GM12878 (cell line): ENCODE data around the gene TARM1.

Experiments
- EZH2 ChIP-seq: IDR thresholded peaks from 2 replicates; pipeline ENCODE4 v1.6.1; 2012; ENCODE audit warnings: low read depth, mild to moderate bottlenecking, control low read depth, inconsistent platforms, low read length, borderline replicate concordance; ENCODE audit not compliant: control insufficient read depth
- ZNF24 ChIP-seq: fragments of 450-650 bp; IDR thresholded peaks from 2 replicates; pipeline ENCODE4 v1.6.1; 2017; ENCODE audit warnings: antibody characterized with exemption, mild to moderate bottlenecking

DNA sequence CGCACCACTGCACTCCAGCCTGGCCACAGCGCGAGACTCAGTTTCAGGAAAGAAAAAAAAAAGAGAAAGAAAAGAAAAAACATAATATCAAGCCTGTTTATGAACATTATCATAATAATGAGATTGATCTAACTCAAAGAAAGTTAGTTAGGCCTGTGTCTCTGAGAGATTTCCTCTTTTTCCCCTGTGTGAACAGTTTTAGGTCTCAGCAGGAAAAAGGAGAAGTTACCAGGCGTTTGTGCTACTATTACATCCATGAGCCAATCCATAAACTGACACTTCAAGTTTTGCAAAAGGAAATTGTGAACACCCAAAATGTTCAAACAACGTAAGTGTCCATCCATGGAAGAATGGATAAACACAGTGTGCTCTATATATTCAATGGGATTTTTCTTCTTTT, 3.8 kb downstream of the TARM1 start:
- TF ChIP-seq EZH2 (no peak), ZNF24 (no peak)
